Central memory CD8-positive, alpha-beta T cell (primary cell): ENCODE results near the gene MINDY1.
A peak's percentile ranks its signal among the peaks of the same experiment; 100 is the strongest.

Experiments used
- ATAC-seq: fragments of 150-1000 bp; cut with Tn5 transposase; replicated peaks from 2 replicates; pipeline ENCODE4 v1.10.0; 2022; ENCODE audit warnings: mild to moderate bottlenecking, moderate FRiP score, moderate number of reproducible peaks; ENCODE audit not compliant: poor library complexity, severe bottlenecking; ENCODE audit errors: extremely low read depth
- DNase-seq, 2 donors: peaks; one replicate each; pipeline ENCODE4 v3.0.0; 2021; ENCODE audit warnings: low spot score in 2 of 2
- H3K27ac Mint-ChIP-seq: one replicate; pipeline ENCODE4 v1.8.0; 2022; ENCODE audit warnings: low read depth, mild to moderate bottlenecking, moderate library complexity, mixed read lengths
- H3K27me3 Mint-ChIP-seq: one replicate; pipeline ENCODE4 v1.8.0; 2022; ENCODE audit warnings: mixed read lengths
- H3K36me3 Mint-ChIP-seq: one replicate; pipeline ENCODE4 v1.8.0; 2022; ENCODE audit warnings: mild to moderate bottlenecking, moderate library complexity, mixed read lengths; ENCODE audit not compliant: insufficient read depth
- H3K4me1 Mint-ChIP-seq: one replicate; pipeline ENCODE4 v1.8.0; 2022; ENCODE audit warnings: mixed read lengths
- H3K4me3 Mint-ChIP-seq: one replicate; pipeline ENCODE4 v1.8.0; 2022; ENCODE audit warnings: mild to moderate bottlenecking, moderate library complexity, mixed read lengths
- H3K9me3 Mint-ChIP-seq: one replicate; pipeline ENCODE4 v1.8.0; 2022; ENCODE audit warnings: mixed read lengths

Gene MINDY1

DNA sequence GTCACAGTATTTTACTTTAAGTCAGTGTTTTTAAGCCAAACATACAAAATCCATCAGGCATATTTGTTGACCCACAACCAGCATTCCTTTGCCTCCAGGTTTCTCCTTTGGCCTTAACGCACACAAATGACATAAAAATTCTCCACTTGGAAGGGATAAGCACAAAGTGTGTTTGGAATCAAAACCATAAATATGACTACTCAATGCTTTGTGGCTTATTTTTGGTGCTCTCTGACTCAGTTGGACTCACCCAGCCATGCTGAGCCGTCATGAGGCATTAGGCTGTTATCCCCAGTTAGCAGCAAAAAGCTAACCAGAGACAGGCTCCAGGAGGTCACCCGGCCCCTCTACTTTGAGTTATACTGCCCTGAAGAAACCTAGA lies 2.5 kb upstream of the MINDY1 start:
- Mint-ChIP-seq H3K27me3 (no peaks in the 10 kb centered on the region), H3K4me3 (peak overlapping the region; percentile 93), H3K27ac (peak overlapping the region; percentile 97), H3K4me1 (peaks cover 67% of the 10 kb centered on the region), H3K9me3 (no peaks in the 10 kb centered on the region), H3K36me3 (peaks cover 16% of the 10 kb centered on the region)
- DNase-seq (no peak), ATAC-seq (no peak)

- Mint-ChIP-seq H3K27me3 (no peaks in the 10 kb centered on the region), H3K4me3 (peak within 1 kb of the TSS; percentile 93), H3K36me3 (peaks cover 15% of the 10 kb centered on the region), H3K4me1 (peaks cover 64% of the 10 kb centered on the region), H3K27ac (peak within 1 kb of the TSS; percentile 97), H3K9me3 (no peaks in the 10 kb centered on the region)
- ATAC-seq (peak; percentile 88), DNase-seq (peak; percentile 87 to 94)
These were observed 1.8 kb upstream of the MINDY1 start, which contains the start of gene PRUNE1 for GRCh38 chr1:151008244-151009205. TSS of gene PRUNE1 (plus strand) at chr1:151008449. CDS start at chr1:151008633, 184 bp downstream.

DNA sequence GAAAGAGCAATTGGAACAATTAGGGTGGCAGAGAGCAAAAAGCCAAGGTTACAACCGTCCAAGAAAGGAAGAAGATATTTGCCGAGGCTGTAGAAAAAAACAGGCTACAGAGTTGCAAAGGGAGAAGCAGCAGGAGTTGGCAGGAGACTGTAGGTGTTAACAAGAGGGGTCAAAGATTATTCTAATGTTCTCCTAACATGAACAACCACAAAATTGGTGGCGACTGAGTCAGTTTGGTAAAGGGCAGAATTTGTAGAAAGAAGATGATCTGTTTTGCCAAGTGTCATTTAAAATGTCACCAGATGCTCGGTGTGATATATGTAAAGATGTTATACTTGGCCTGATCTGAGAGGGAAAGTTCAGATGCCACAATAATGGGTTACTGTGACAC lies 1.1 kb upstream of the MINDY1 start:
- DNase-seq (no peak), ATAC-seq (no peak)
- Mint-ChIP-seq H3K27me3 (no peaks in the 10 kb centered on the region), H3K4me1 (peaks cover 61% of the 10 kb centered on the region), H3K4me3 (peak overlapping the region; percentile 93), H3K27ac (peak overlapping the region; percentile 97), H3K36me3 (peaks cover 15% of the 10 kb centered on the region), H3K9me3 (no peaks in the 10 kb centered on the region)

GRCh38 chr1:151005729-151006319 lies 878 bp downstream of the MINDY1 start:
- Mint-ChIP-seq H3K4me1 (peaks cover 54% of the 10 kb centered on the region), H3K9me3 (no peaks in the 10 kb centered on the region), H3K36me3 (peaks cover 15% of the 10 kb centered on the region), H3K27ac (peak overlapping the region; percentile 97), H3K4me3 (peak overlapping the region; percentile 93), H3K27me3 (peaks cover 2% of the 10 kb centered on the region)
- no peak for ATAC-seq
- no peak for DNase-seq

GRCh38 chr1:151003180-151003579 lies 3.5 kb downstream of the MINDY1 start:
- H3K36me3 Mint-ChIP-seq = peaks cover 10% of the 10 kb centered on the region
- H3K9me3 Mint-ChIP-seq = no peaks in the 10 kb centered on the region
- ATAC-seq = no peak
- peaks cover 37% of the 10 kb centered on the region for H3K4me1 Mint-ChIP-seq
- peak overlapping the region; percentile 13 for H3K27ac Mint-ChIP-seq
- no peak overlapping the region for H3K4me3 Mint-ChIP-seq
- H3K27me3 Mint-ChIP-seq = peaks cover 10% of the 10 kb centered on the region
- DNase-seq = no peak

GRCh38 chr1:151002611-151003010 lies 4.1 kb downstream of the MINDY1 start:
- ATAC-seq (no peak), DNase-seq (no peak)
- Mint-ChIP-seq H3K4me3 (no peak overlapping the region), H3K27ac (no peak overlapping the region), H3K9me3 (no peaks in the 10 kb centered on the region), H3K27me3 (peaks cover 10% of the 10 kb centered on the region), H3K36me3 (peaks cover 5% of the 10 kb centered on the region), H3K4me1 (peaks cover 33% of the 10 kb centered on the region)

GRCh38 chr1:151002051-151002450 lies 4.7 kb downstream of the MINDY1 start:
- Mint-ChIP-seq H3K27ac (no peak overlapping the region), H3K4me3 (no peak overlapping the region), H3K36me3 (peaks cover 6% of the 10 kb centered on the region), H3K27me3 (peaks cover 10% of the 10 kb centered on the region), H3K9me3 (no peaks in the 10 kb centered on the region), H3K4me1 (peaks cover 27% of the 10 kb centered on the region)
- DNase-seq (no peak), ATAC-seq (no peak)

DNA sequence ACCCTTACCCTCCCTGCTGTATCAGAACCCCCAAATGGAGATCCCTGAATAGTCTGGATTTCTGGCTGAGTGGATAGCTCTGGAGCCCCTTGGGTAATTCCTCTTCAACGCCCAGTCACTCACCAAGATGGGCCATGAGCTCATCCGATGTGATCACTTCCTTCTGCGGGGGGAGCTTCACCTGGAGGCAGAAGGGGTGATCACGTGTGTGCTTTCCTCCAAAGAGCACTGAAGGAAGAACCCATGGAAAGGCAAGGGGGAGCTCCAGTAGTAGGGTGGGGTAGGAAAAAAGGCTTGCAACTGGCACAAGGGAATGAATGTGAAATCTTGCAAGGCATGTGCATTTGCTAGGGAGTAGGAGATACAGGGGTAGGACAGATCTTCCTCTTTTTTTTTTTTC lies 5.1 kb downstream of the MINDY1 start:
- ATAC-seq = no peak
- no peaks in the 10 kb centered on the region for H3K9me3 Mint-ChIP-seq
- peaks cover 10% of the 10 kb centered on the region for H3K27me3 Mint-ChIP-seq
- H3K4me1 Mint-ChIP-seq = peaks cover 23% of the 10 kb centered on the region
- no peak overlapping the region for H3K27ac Mint-ChIP-seq
- no peak overlapping the region for H3K4me3 Mint-ChIP-seq
- H3K36me3 Mint-ChIP-seq = peaks cover 6% of the 10 kb centered on the region
- no peak for DNase-seq

- Mint-ChIP-seq H3K4me3 (no peak overlapping the region), H3K27ac (no peak overlapping the region), H3K4me1 (peaks cover 11% of the 10 kb centered on the region), H3K9me3 (no peaks in the 10 kb centered on the region), H3K27me3 (peaks cover 10% of the 10 kb centered on the region), H3K36me3 (peaks cover 5% of the 10 kb centered on the region)
- DNase-seq (no peak), ATAC-seq (no peak)
These were observed 6.3 kb downstream of the MINDY1 start for GRCh38 chr1:151000408-151000807.

GRCh38 chr1:150999926-151000325 lies 6.8 kb downstream of the MINDY1 start:
- peaks cover 5% of the 10 kb centered on the region for H3K36me3 Mint-ChIP-seq
- no peak overlapping the region for H3K4me3 Mint-ChIP-seq
- H3K9me3 Mint-ChIP-seq = no peaks in the 10 kb centered on the region
- no peak overlapping the region for H3K27ac Mint-ChIP-seq
- DNase-seq (no peak), ATAC-seq (no peak)
- H3K4me1 Mint-ChIP-seq = peaks cover 9% of the 10 kb centered on the region
- H3K27me3 Mint-ChIP-seq = peaks cover 10% of the 10 kb centered on the region

DNA sequence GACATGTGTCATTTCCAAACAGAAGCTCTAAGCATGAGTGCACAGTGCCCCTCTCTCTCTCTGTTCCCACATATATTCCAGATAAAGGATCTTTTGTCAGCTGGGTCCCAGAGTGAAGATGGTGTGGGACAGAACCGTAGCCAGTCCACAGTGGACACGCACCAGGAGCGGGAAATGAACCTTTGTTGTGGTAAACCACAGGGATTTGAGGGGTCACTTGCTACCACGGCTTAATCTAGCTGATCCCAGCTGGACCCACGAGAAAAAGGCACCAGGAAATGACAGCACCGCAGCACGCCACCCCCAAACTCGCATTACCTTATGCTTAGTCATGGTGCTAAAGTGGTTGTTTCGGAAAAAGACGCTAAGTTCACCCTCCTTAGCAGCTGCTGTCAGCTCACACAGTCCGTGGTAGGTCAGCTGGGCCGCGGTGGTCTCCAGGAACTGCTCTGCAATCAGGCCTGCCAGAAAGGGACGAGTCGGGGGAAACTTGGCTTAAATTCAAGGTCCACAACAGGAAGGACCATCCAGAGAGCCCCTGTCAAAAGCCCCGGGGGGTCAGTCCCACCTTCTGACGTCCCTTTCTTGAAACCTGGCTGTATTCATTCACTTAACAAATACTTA lies 7.5 kb downstream of the MINDY1 start:
- H3K4me1 Mint-ChIP-seq = peaks cover 9% of the 10 kb centered on the region
- H3K9me3 Mint-ChIP-seq = no peaks in the 10 kb centered on the region
- DNase-seq (no peak), ATAC-seq (no peak)
- peaks cover 10% of the 10 kb centered on the region for H3K27me3 Mint-ChIP-seq
- H3K4me3 Mint-ChIP-seq = no peak overlapping the region
- H3K36me3 Mint-ChIP-seq = peaks cover 5% of the 10 kb centered on the region
- no peak overlapping the region for H3K27ac Mint-ChIP-seq

GRCh38 chr1:150997949-150998348 lies 8.8 kb downstream of the MINDY1 start:
- Mint-ChIP-seq H3K27ac (no peak overlapping the region), H3K9me3 (no peaks in the 10 kb centered on the region), H3K27me3 (peaks cover 10% of the 10 kb centered on the region), H3K4me3 (no peak overlapping the region), H3K36me3 (peaks cover 5% of the 10 kb centered on the region), H3K4me1 (peaks cover 7% of the 10 kb centered on the region)
- DNase-seq (no peak), ATAC-seq (no peak)
